HG03378 (cell line): ENCODE measurements around the gene CCR8.
"Not testable (repeated sequence)": the region's sequence is repeated elsewhere in the genome, so short reads cannot be mapped to it uniquely, and the experiment has no call there.

Experiments
- ATAC-seq: cut with Tn5 transposase; IDR thresholded peaks from one replicate; pipeline ENCODE4 v1.9.1; 2021; ENCODE audit warnings: mild to moderate bottlenecking, moderate library complexity; ENCODE audit not compliant: unreplicated experiment

The CCR8 gene

GRCh38 chr3:39346785-39347585 lies 17.5 kb downstream of the CCR8 start:
- peak; percentile 73 for ATAC-seq

DNA sequence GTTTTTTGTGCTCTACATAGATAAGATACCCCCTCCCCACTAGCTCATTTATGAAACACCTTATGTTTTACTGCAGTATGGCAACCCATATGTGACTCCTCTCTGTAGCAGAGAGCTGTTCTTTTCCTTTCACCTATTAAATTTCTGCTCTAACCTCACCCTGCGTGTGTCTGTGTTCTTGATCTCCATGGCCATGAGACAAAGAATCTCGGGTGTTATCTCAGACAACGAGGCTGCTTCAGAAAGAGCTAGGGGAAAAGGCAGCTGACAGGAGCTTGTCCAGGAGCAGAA lies 18.0 kb downstream of the CCR8 start:
- no peak for ATAC-seq

DNA sequence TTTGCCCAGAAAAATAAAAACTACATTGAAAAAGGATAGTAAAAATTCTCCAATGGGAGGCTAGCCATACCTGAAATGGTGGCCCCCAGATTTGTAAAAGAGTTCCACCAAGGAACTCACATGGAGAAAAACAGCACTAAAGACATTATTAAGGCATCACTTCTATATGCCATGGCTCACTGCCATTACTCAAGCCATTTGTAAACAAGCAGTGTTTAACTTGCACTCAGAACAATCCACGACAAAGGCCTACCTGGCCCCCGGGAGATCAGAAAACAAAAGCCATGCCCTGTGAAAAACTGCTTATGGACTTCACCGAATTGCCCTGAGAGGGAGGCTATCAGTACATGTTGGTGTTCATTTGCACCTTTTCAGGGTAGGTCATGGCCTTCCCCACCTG lies 19.6 kb downstream of the CCR8 start:
- ATAC-seq: no peak

- ATAC-seq: no peak
These were observed 21.2 kb downstream of the CCR8 start for GRCh38 chr3:39350714-39351113.

- ATAC-seq: not testable (repeated sequence)
These were observed 21.6 kb downstream of the CCR8 start for GRCh38 chr3:39351134-39351533.

DNA sequence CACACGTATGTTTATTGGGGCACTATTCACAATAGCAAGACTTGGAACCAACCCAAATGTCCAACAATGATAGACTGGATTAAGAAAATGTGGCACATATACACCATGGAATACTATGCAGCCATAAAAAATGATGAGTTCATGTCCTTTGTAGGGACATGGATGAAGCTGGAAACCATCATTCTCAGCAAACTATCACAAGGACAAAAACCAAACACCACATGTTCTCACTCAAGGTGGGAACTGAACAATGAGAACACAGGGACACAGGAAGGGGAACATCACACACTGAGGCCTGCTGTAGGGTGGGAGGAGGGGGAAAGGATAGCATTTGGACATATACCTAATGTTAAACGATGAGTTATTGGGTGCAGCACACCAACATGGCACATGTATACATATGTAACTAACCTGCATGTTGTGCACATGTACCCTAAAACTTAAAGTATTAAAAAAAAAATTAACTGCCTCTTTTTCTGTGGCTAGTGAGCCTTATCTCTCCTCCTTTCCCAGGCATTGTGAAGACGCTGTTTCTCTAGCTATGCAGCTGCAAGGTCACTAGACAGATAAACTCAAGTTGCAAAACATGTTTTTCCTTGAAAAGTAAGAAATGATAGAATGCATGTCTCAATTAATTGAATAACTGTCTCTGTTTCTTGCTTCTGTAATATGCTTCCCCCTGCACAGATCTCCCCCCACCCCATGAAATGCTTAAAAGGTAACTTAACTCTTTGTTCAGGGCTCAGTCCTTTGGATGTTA lies 23.8 kb downstream of the CCR8 start:
- not testable (repeated sequence) for ATAC-seq

- ATAC-seq: no peak
These were observed 28.8 kb downstream of the CCR8 start for GRCh38 chr3:39358333-39358732.

- no peak for ATAC-seq
These were observed 31.9 kb downstream of the CCR8 start for GRCh38 chr3:39361252-39361927.

GRCh38 chr3:39362192-39362591 lies 32.7 kb downstream of the CCR8 start:
- ATAC-seq: no peak

- no peak for ATAC-seq
These were observed 33.3 kb downstream of the CCR8 start for GRCh38 chr3:39362812-39363211.

DNA sequence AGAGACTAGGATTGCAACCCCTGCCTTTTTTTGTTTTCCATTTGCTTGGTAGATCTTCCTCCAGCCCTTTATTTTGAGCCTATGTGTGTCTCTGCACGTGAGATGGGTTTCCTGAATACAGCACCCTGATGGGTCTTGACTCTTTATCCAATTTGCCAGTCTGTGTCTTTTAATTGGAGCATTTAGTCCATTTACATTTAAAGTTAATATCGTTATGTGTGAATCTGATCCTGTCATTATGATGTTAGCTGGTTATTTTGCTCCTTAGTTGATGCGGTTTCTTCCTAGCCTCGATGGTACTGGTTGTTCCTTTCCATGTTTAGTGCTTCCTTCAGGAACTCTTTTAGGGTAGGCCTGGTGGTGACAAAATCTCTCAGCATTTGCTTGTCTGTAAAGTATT lies 40.9 kb downstream of the CCR8 start:
- not testable (repeated sequence) for ATAC-seq

DNA sequence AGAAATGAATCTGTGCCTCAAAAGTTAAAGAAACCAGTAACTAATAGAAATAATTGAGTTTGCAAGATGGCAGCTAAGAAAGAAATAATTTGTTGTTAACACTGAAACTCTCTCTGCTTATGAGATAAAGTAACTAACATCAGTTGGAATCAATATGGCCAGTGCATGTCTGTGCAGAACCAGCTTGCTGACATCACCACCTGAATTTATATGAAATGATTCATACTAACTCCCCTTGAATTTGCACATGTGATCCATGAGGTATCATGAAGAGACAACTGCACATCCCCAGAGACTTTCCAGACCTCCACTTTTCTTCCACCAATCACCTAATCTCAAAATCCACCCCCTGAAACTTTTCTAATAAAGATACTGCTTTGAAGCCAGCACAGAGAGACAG lies 43.3 kb downstream of the CCR8 start:
- no peak for ATAC-seq

- ATAC-seq: no peak
These were observed 47.6 kb downstream of the CCR8 start for GRCh38 chr3:39376959-39377634.

GRCh38 chr3:39378088-39378487 lies 48.6 kb downstream of the CCR8 start:
- ATAC-seq: peak; percentile 60

GRCh38 chr3:39378957-39379777 lies 49.7 kb downstream of the CCR8 start:
- no peak for ATAC-seq

DNA sequence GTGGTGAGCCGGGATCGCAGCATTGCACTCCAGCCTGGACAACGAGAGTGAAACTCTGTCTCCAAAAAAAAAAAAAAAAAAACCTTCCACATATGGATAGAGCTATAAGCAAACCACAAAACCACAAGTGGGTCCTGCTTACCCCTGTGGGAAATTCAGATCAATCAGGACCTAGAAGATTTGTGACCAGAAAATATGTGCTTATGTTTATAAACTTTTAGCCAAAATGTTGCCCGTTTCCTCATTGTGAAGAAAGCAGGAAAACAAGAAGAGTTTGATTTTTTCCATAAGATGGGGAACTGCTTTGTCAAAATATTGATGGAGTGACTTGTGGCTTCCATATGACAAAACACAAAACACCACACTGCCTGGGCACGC lies 50.3 kb downstream of the CCR8 start:
- no peak for ATAC-seq

DNA sequence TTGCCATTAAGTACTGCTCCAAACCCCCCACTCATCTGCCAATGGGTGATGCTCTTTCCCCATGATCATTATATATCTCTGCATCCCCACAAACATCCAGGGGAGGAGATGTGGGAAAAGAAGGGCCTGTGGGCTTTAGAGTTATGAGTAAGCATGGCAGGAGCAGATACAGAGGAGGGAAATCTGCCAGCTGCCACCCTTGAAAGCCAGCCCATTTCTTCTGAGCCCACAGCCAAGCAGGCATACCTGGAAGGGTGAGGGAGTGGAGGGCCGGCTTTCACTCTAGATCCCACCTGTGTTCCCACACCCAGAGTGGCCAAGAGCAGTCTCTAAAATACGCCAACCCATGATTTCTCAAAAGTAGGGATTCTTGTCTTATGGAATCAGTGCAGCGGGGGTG lies 51.9 kb downstream of the CCR8 start:
- ATAC-seq: no peak
